Measurements from ENCODE around the gene SEC14L1. TPM values are rescaled to one million over a fixed set of nuclear protein-coding genes. Genes with fewer than 3 reads are reported as not detected.

Gene SEC14L1
- total and polyA plus RNA-seq, 2 donors from 2014 or later = 49.2 to 157 TPM

GRCh38 chr17:77233635-77234334 lies 93.0 kb downstream of the SEC14L1 start:
- Histone ChIP-seq H3K9ac (ENCODE audit: low read length in 3 of 3) (no peak overlapping the region), H3K9me3 (ENCODE audit: control insufficient read depth in 2 of 3, insufficient read depth in 1 of 3, low read length in 3 of 3) (no peaks in the 10 kb centered on the region), H3K27me3 (ENCODE audit: control insufficient read depth, insufficient read depth, low read length) (no peaks in the 10 kb centered on the region), H3K27ac (ENCODE audit: low read depth in 2 of 2, low read length in 2 of 2) (no peak overlapping the region), H3K4me1 (ENCODE audit: control insufficient read depth in 2 of 3, insufficient read depth in 2 of 3, low read depth in 1 of 3, low read length in 3 of 3) (peaks cover 0 to 5% (median 0%) of the 10 kb centered on the region in 3 donors), H3K4me3 (ENCODE audit: low read length in 3 of 3) (no peak overlapping the region), H3K36me3 (ENCODE audit: control insufficient read depth in 2 of 3, insufficient read depth in 3 of 3, low read length in 3 of 3) (no peaks in the 10 kb centered on the region)
- TF ChIP-seq, protein P1, sequence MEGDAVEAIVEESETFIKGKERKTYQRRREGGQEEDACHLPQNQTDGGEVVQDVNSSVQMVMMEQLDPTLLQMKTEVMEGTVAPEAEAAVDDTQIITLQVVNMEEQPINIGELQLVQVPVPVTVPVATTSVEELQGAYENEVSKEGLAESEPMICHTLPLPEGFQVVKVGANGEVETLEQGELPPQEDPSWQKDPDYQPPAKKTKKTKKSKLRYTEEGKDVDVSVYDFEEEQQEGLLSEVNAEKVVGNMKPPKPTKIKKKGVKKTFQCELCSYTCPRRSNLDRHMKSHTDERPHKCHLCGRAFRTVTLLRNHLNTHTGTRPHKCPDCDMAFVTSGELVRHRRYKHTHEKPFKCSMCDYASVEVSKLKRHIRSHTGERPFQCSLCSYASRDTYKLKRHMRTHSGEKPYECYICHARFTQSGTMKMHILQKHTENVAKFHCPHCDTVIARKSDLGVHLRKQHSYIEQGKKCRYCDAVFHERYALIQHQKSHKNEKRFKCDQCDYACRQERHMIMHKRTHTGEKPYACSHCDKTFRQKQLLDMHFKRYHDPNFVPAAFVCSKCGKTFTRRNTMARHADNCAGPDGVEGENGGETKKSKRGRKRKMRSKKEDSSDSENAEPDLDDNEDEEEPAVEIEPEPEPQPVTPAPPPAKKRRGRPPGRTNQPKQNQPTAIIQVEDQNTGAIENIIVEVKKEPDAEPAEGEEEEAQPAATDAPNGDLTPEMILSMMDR (IDR thresholded peaks at IDR 0.05; ENCODE audit: borderline replicate concordance, extremely low read depth, insufficient read depth) = no peak
- DNase-seq (peak in 3 of 5 donors; percentile 53 to 85 (median 76)), FAIRE-seq (no peak)
- intact Hi-C loops (cut with DNase I) = no loop called here

GRCh38 chr17:77234695-77235094 lies 93.9 kb downstream of the SEC14L1 start:
- intact Hi-C loops (cut with DNase I) = no loop called here
- TF ChIP-seq, protein P1 (IDR thresholded peaks at IDR 0.05; ENCODE audit: borderline replicate concordance, extremely low read depth, insufficient read depth) = no peak
- H3K36me3 ChIP-seq (ENCODE audit: control insufficient read depth in 2 of 3, insufficient read depth in 3 of 3, low read length in 3 of 3) = no peaks in the 10 kb centered on the region
- no peaks in the 10 kb centered on the region for H3K9me3 ChIP-seq (ENCODE audit: control insufficient read depth in 2 of 3, insufficient read depth in 1 of 3, low read length in 3 of 3)
- H3K27ac ChIP-seq (ENCODE audit: low read depth in 2 of 2, low read length in 2 of 2) = peak overlapping the region in 1 of 2 donors; percentile 47
- no peak overlapping the region for H3K4me3 ChIP-seq (ENCODE audit: low read length in 3 of 3)
- FAIRE-seq (no peak), DNase-seq (peak in 1 of 5 donors; percentile 52)
- no peak overlapping the region for H3K9ac ChIP-seq (ENCODE audit: low read length in 3 of 3)
- peaks cover 0 to 5% (median 0%) of the 10 kb centered on the region in 3 donors for H3K4me1 ChIP-seq (ENCODE audit: control insufficient read depth in 2 of 3, insufficient read depth in 2 of 3, low read depth in 1 of 3, low read length in 3 of 3)
- H3K27me3 ChIP-seq (ENCODE audit: control insufficient read depth, insufficient read depth, low read length) = no peaks in the 10 kb centered on the region

DNA sequence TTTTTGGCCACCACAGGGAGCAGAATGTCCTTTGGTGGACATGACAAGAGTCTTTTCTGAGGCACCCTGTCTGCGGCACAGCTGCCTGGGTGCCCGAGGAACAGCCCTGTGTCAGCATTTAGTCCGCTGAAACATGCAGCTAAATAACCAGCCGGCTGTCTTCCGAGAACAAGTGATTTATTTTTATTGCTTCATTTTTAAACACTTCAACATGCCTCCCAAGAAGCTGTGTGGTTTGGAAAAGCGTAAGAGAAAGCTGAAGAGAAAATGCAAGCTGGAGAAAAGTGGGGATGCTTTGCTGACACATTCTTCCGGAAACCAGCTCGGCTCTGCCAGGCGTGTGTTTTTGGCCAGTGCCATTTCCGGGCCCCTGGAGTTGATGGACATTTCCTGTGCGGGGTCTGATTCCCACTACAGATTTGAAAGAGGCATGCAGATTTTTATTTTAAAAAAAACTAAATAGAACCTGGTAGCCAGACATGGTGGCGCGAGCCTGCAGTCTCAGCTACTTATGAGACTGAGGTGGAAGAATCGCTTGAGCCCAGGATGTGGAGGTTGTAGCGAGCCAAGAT lies 94.7 kb downstream of the SEC14L1 start:
- intact Hi-C loops (cut with DNase I) = no loop called here
- Histone ChIP-seq H3K36me3 (ENCODE audit: control insufficient read depth in 2 of 3, insufficient read depth in 3 of 3, low read length in 3 of 3) (no peaks in the 10 kb centered on the region), H3K9ac (ENCODE audit: low read length in 3 of 3) (no peak overlapping the region), H3K27me3 (ENCODE audit: control insufficient read depth, insufficient read depth, low read length) (no peaks in the 10 kb centered on the region), H3K9me3 (ENCODE audit: control insufficient read depth in 2 of 3, insufficient read depth in 1 of 3, low read length in 3 of 3) (no peaks in the 10 kb centered on the region), H3K27ac (ENCODE audit: low read depth in 2 of 2, low read length in 2 of 2) (peak overlapping the region in 1 of 2 donors; percentile 47), H3K4me1 (ENCODE audit: control insufficient read depth in 2 of 3, insufficient read depth in 2 of 3, low read depth in 1 of 3, low read length in 3 of 3) (peaks cover 0 to 5% (median 0%) of the 10 kb centered on the region in 3 donors), H3K4me3 (ENCODE audit: low read length in 3 of 3) (peak overlapping the region; percentile 1 to 38 (median 17))
- FAIRE-seq = no peak
- TF ChIP-seq, protein P1 (IDR thresholded peaks at IDR 0.05; ENCODE audit: borderline replicate concordance, extremely low read depth, insufficient read depth) = no peak
- peak; percentile 52 to 84 (median 77) for DNase-seq

All from kidney (tissue), 14 donors.